Lower lobe of right lung (tissue), 2 donors: ENCODE data around the gene VWA3B. TPM values are rescaled to one million over a fixed set of nuclear protein-coding genes. Genes with fewer than 3 reads are reported as not detected.

Experiments used
- ATAC-seq, 2 donors: fragments of 200-7000 bp; cut with Tn5 transposase; one replicate each; pipeline ENCODE4 v1.9.1; 2020 to 2022; ENCODE audit warnings: mild to moderate bottlenecking in 2 of 2, moderate library complexity in 2 of 2
- DNase-seq: peaks from one replicate; pipeline ENCODE4 v3.0.0-alpha.2; 2020
- H3K27ac ChIP-seq: fragments of 200-600 bp; one replicate; pipeline ENCODE4 v1.8.0; 2022
- H3K27me3 ChIP-seq: fragments of 200-600 bp; one replicate; pipeline ENCODE4 v1.8.0; 2022; ENCODE audit warnings: low read depth
- H3K36me3 ChIP-seq: fragments of 200-600 bp; one replicate; pipeline ENCODE4 v1.8.0; 2022; ENCODE audit warnings: mild to moderate bottlenecking
- H3K4me1 ChIP-seq: fragments of 200-600 bp; one replicate; pipeline ENCODE4 v1.8.0; 2022
- H3K4me3 ChIP-seq: fragments of 200-600 bp; one replicate; pipeline ENCODE4 v1.8.0; 2022; ENCODE audit warnings: mild to moderate bottlenecking
- H3K9me3 ChIP-seq: fragments of 200-600 bp; one replicate; pipeline ENCODE4 v1.8.0; 2022
- CTCF ChIP-seq: fragments of 200-600 bp; IDR thresholded peaks from one replicate; pipeline ENCODE4 v1.8.0; 2022; ENCODE audit warnings: antibody characterized with exemption, mild to moderate bottlenecking
- intact Hi-C: fragments of 100-400 bp; cut with DNase I; formaldehyde crosslinking; loops from one replicate; pipeline ENCODE4 v1.11.0; 2022
- total RNA-seq: library from RNA; stranded (reverse); fragmentation: NEBNext Ultra II Directional; extraction: Animal tissue kit (Norgen Biotek cat#: 25700); gene quantifications from one replicate; pipeline ENCODE4 v1.2.1, GENCODE V29; 2021
- donor health status: DM: no; HTN: yes; CAD: no; lungs with severe emphysema.

VWA3B gene
- total RNA-seq, 1 donor from 2014 or later = 7.9 TPM

GRCh38 chr2:98295275-98295674 is 208.3 kb downstream of the VWA3B start:
- Histone ChIP-seq H3K4me3 (no peak overlapping the region), H3K27me3 (no peaks in the 10 kb centered on the region), H3K9me3 (no peaks in the 10 kb centered on the region), H3K4me1 (no peaks in the 10 kb centered on the region), H3K36me3 (no peaks in the 10 kb centered on the region), H3K27ac (no peak overlapping the region)
- intact Hi-C loops = no loop called here
- DNase-seq (no peak), ATAC-seq (no peak)
- no peak for TF ChIP-seq CTCF

GRCh38 chr2:98295721-98296414 is 208.9 kb downstream of the VWA3B start:
- Histone ChIP-seq H3K9me3 (no peaks in the 10 kb centered on the region), H3K27me3 (no peaks in the 10 kb centered on the region), H3K4me1 (no peaks in the 10 kb centered on the region), H3K4me3 (no peak overlapping the region), H3K27ac (no peak overlapping the region), H3K36me3 (no peaks in the 10 kb centered on the region)
- no peak for DNase-seq
- TF ChIP-seq CTCF = no peak
- intact Hi-C loops = no loop called here
- ATAC-seq = peak; percentile 59 to 69

- intact Hi-C loops = no loop called here
Measured at GRCh38 chr2:98296440-98296839, 209.5 kb downstream of the VWA3B start.

GRCh38 chr2:98297817-98298682 is 211.1 kb downstream of the VWA3B start:
- H3K4me3 ChIP-seq = no peak overlapping the region
- no peaks in the 10 kb centered on the region for H3K9me3 ChIP-seq
- intact Hi-C loops = no loop called here
- no peak for TF ChIP-seq CTCF
- no peaks in the 10 kb centered on the region for H3K36me3 ChIP-seq
- no peak overlapping the region for H3K27ac ChIP-seq
- H3K4me1 ChIP-seq = no peaks in the 10 kb centered on the region
- no peak for ATAC-seq
- DNase-seq = no peak
- no peaks in the 10 kb centered on the region for H3K27me3 ChIP-seq

More at GRCh38 chr2:98296440-98296839, 209.5 kb downstream of the VWA3B start:
- ATAC-seq (no peak), DNase-seq (no peak)
- Histone ChIP-seq H3K9me3 (no peaks in the 10 kb centered on the region), H3K4me3 (no peak overlapping the region), H3K27me3 (no peaks in the 10 kb centered on the region), H3K4me1 (no peaks in the 10 kb centered on the region), H3K36me3 (no peaks in the 10 kb centered on the region), H3K27ac (no peak overlapping the region)
- no peak for TF ChIP-seq CTCF

- intact Hi-C loops = no loop called here
- H3K27ac ChIP-seq = no peak overlapping the region
- TF ChIP-seq CTCF = no peak
- H3K36me3 ChIP-seq = no peaks in the 10 kb centered on the region
- ATAC-seq (no peak), DNase-seq (no peak)
- H3K9me3 ChIP-seq = no peaks in the 10 kb centered on the region
- no peak overlapping the region for H3K4me3 ChIP-seq
- no peaks in the 10 kb centered on the region for H3K4me1 ChIP-seq
- no peaks in the 10 kb centered on the region for H3K27me3 ChIP-seq
Measured at GRCh38 chr2:98298683-98299164, 211.8 kb downstream of the VWA3B start.
